Endodermal cell (in vitro differentiated cells): ENCODE data around the gene GNB1L. TPM values are rescaled to one million over a fixed set of nuclear protein-coding genes. Genes with fewer than 3 reads are reported as not detected.

Source experiments
- DNase-seq: peaks from one replicate; pipeline ENCODE4 v3.0.0-alpha.2; 2017
- H3K27ac ChIP-seq: 2 replicates; pipeline ENCODE4 v1.5.1; 2013; ENCODE audit warnings: mild to moderate bottlenecking, low read depth, low read length, moderate library complexity
- H3K27me3 ChIP-seq: 2 replicates; pipeline ENCODE4 v1.6.1; 2013; ENCODE audit warnings: mild to moderate bottlenecking, low read length, moderate library complexity; ENCODE audit not compliant: insufficient read depth, control insufficient read depth, poor library complexity, severe bottlenecking
- H3K36me3 ChIP-seq: 2 replicates; pipeline ENCODE4 v1.7.0; 2013; ENCODE audit warnings: mild to moderate bottlenecking, low read length, moderate library complexity; ENCODE audit not compliant: control insufficient read depth, insufficient read depth
- H3K4me1 ChIP-seq: one replicate; pipeline ENCODE4 v1.7.0; 2013; ENCODE audit warnings: low read length; ENCODE audit not compliant: control insufficient read depth, insufficient read depth
- H3K4me3 ChIP-seq: 2 replicates; pipeline ENCODE4 v1.5.1; 2013; ENCODE audit warnings: mild to moderate bottlenecking, low read length, moderate library complexity
- H3K9ac ChIP-seq: 2 replicates; pipeline ENCODE4 v1.6.1; 2013; ENCODE audit warnings: mild to moderate bottlenecking, low read length, moderate library complexity; ENCODE audit not compliant: poor library complexity, severe bottlenecking; ENCODE audit errors: extremely low read depth
- H3K9me3 ChIP-seq: 2 replicates; pipeline ENCODE4 v1.6.1; 2013; ENCODE audit warnings: mild to moderate bottlenecking, low read length, moderate library complexity; ENCODE audit not compliant: control insufficient read depth
- H3K27ac Mint-ChIP-seq: 2 replicates; pipeline ENCODE4 v1.8.0; 2020; ENCODE audit warnings: mixed read lengths
- H3K27me3 Mint-ChIP-seq: 2 replicates; pipeline ENCODE4 v1.8.0; 2021; ENCODE audit warnings: mild to moderate bottlenecking, mixed read lengths; ENCODE audit not compliant: insufficient read depth
- H3K36me3 Mint-ChIP-seq: 2 replicates; pipeline ENCODE4 v1.8.0; 2020; ENCODE audit warnings: low read depth, mixed read lengths
- H3K4me1 Mint-ChIP-seq: 2 replicates; pipeline ENCODE4 v1.8.0; 2020; ENCODE audit warnings: mixed read lengths
- H3K4me3 Mint-ChIP-seq: 2 replicates; pipeline ENCODE4 v1.8.0; 2020; ENCODE audit warnings: mild to moderate bottlenecking, moderate library complexity, mixed read lengths
- H3K9me3 Mint-ChIP-seq: 2 replicates; pipeline ENCODE4 v1.8.0; 2020; ENCODE audit warnings: mild to moderate bottlenecking, mixed read lengths
- WGBS, 2 experiments: methylation state at CpG; one replicate each; pipeline versions ENCODE4 v1.1.5 to v1.1.7; 2013; ENCODE audit warnings: missing lambda C conversion rate in 2 of 2, mixed read lengths in 1 of 2; ENCODE audit not compliant: insufficient coverage in 1 of 2, insufficient read length in 1 of 2; 5-methylcytosine and 5-hydroxymethylcytosine counted together
- total RNA-seq, 2 donors: library from RNA; stranded (reverse); fragmentation: NEBNext Ultra II Directional in 1 of 2; extraction: Animal tissue kit (Norgen Biotek cat#: 25700) in 1 of 2; gene quantifications; 2 replicates in 1 of 2; 3 replicates in 1 of 2; pipeline ENCODE4 v1.2.1, GENCODE V29; 2021
- TF ChIP-seq, protein P1 (sequence below): fragments of 200-600 bp; sonication (generic); conservative IDR thresholded peaks from 2 replicates; pipeline ENCODE4 v1.5.0; 2021; ENCODE audit warnings: antibody characterized with exemption, mild to moderate bottlenecking

GNB1L gene
- total RNA-seq, 2 donors from 2014 or later, result 9.5 to 12.2 TPM

DNA sequence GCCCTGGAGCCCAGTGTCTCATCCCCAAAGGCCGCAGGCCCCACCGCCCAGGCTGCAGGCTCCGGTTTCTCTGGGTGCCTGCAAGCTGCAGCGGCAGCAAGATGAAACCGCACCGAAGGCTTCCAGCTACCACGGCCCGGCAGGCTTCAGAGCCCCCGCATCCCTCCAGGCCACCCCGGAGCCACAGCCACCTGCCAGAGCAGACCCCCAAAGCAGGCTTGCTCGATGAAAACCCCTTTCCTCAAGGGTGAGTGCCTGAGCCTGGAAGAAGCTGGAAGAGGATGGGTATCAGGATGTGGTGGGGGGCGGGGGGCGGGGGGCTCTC lies 24.5 kb upstream of the GNB1L start:
- H3K27ac ChIP-seq, result no peak overlapping the region
- TF ChIP-seq, protein P1, sequence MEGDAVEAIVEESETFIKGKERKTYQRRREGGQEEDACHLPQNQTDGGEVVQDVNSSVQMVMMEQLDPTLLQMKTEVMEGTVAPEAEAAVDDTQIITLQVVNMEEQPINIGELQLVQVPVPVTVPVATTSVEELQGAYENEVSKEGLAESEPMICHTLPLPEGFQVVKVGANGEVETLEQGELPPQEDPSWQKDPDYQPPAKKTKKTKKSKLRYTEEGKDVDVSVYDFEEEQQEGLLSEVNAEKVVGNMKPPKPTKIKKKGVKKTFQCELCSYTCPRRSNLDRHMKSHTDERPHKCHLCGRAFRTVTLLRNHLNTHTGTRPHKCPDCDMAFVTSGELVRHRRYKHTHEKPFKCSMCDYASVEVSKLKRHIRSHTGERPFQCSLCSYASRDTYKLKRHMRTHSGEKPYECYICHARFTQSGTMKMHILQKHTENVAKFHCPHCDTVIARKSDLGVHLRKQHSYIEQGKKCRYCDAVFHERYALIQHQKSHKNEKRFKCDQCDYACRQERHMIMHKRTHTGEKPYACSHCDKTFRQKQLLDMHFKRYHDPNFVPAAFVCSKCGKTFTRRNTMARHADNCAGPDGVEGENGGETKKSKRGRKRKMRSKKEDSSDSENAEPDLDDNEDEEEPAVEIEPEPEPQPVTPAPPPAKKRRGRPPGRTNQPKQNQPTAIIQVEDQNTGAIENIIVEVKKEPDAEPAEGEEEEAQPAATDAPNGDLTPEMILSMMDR, result no peak
- 96% methylated on average over 6 to 11 of the region's 13 CpGs for WGBS, 2 experiments
- Mint-ChIP-seq H3K9me3 (no peaks in the 10 kb centered on the region), H3K4me3 (no peak overlapping the region), H3K27ac (no peak overlapping the region), H3K36me3 (no peaks in the 10 kb centered on the region), H3K27me3 (peaks cover 8% of the 10 kb centered on the region), H3K4me1 (peaks cover 21% of the 10 kb centered on the region)
- H3K9me3 ChIP-seq, result no peaks in the 10 kb centered on the region
- H3K4me3 ChIP-seq, result no peak overlapping the region
- H3K36me3 ChIP-seq, result no peaks in the 10 kb centered on the region
- H3K4me1 ChIP-seq, result peaks cover 10% of the 10 kb centered on the region
- DNase-seq, result no peak
- H3K9ac ChIP-seq, result no peak overlapping the region
- no peaks in the 10 kb centered on the region for H3K27me3 ChIP-seq

DNA sequence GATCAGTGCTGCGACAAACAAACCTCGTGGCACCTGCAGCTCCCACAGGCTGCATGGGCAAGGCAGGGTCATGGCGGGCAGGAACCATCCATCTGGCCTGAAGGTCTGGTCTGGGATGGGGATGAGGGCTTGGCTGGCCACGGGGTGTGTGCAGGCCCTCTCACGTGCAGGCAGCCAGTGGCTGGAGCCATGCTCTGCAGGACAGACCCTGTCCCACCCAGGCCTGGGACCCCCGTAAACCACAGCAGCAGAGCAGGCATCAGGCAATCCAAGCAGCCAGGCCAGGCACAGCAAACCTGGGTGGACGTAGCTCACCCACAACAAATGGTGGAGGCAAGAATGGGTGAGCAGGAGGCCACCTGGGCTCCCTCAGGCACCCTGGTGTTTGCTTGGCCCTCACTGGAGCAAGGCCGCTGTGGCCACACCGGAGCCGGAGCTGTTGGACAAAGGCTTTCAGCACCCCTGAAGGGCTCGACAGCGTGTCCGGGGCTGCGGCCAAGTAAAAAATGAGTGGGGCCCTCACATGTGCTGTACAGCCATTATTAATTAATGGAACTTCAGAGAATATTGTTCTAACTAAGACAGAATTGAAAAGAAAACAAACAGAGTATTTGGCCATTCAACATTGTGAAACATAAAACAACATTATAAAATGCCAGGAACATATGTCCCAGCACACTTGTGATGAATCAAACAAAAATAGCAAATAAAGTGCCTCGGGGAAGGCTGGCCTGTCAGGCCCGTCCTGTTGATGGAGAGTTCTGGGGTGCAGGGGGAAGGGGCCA lies 24.0 kb upstream of the GNB1L start:
- Histone ChIP-seq H3K4me3 (no peak overlapping the region), H3K9ac (no peak overlapping the region), H3K36me3 (no peaks in the 10 kb centered on the region), H3K27me3 (no peaks in the 10 kb centered on the region), H3K27ac (no peak overlapping the region), H3K9me3 (no peaks in the 10 kb centered on the region), H3K4me1 (peaks cover 10% of the 10 kb centered on the region)
- Mint-ChIP-seq H3K27me3 (peaks cover 7% of the 10 kb centered on the region), H3K4me1 (peaks cover 21% of the 10 kb centered on the region), H3K27ac (no peak overlapping the region), H3K9me3 (no peaks in the 10 kb centered on the region), H3K36me3 (no peaks in the 10 kb centered on the region), H3K4me3 (no peak overlapping the region)
- peak; percentile 32 for DNase-seq
- TF ChIP-seq, protein P1, result no peak
- 90 to 100% methylated on average over 10 to 16 of the region's 16 CpGs for WGBS, 2 experiments

DNA sequence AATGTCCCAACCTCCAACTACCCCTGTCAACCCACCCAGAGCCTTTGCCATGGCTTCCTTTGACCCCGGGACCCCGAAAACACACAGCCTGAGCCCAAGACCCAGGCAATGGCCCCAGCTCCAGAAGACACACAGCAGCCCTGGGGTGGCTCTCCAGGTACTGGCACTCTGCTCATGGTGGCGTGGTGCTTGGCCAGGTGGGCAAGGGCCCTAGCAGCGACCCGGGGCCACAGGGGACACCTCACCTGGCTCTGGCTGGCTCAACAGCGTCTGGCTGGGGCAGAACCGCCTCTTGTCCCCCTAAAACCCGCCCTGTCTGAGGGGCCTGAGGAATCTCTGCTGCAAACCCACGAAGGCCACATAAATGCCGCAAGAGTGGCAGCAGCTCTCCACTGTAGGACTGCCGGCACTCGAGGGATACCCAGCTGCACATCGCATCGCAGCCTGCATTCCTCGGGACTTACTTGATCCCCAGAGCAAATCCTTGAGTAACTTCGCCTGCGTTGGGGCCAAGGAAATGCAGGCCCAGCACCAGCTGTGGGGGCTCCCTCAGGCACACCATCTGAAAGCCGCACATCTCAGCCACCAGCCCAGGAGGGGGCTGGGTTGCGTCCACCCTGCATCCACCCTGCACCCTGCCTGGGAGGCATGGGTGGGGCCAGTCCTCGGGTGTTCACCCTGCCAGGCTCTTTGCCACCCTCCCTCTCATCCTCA lies 23.1 kb upstream of the GNB1L start:
- peak; percentile 45 for DNase-seq
- Histone ChIP-seq H3K9ac (no peak overlapping the region), H3K9me3 (no peaks in the 10 kb centered on the region), H3K36me3 (no peaks in the 10 kb centered on the region), H3K4me1 (peaks cover 10% of the 10 kb centered on the region), H3K27ac (no peak overlapping the region), H3K27me3 (no peaks in the 10 kb centered on the region), H3K4me3 (no peak overlapping the region)
- Mint-ChIP-seq H3K4me1 (peaks cover 21% of the 10 kb centered on the region), H3K9me3 (no peaks in the 10 kb centered on the region), H3K4me3 (no peak overlapping the region), H3K27me3 (peaks cover 7% of the 10 kb centered on the region), H3K27ac (peak overlapping the region; percentile 79), H3K36me3 (no peaks in the 10 kb centered on the region)
- TF ChIP-seq, protein P1, result no peak
- WGBS, 2 experiments, result 91 to 93% methylated on average over 7 to 20 of the region's 20 CpGs
